GM21529 (cell line): Measurements from ENCODE around the gene MCHR1.

Experiments used
- ATAC-seq: cut with Tn5 transposase; IDR thresholded peaks from one replicate; pipeline ENCODE4 v1.9.1; 2021; ENCODE audit not compliant: unreplicated experiment

Gene MCHR1

GRCh38 chr22:40723396-40723933 lies 44.2 kb downstream of the MCHR1 start:
- no peak for ATAC-seq

GRCh38 chr22:40726514-40726913 lies 47.2 kb downstream of the MCHR1 start:
- no peak for ATAC-seq

GRCh38 chr22:40727070-40727963 lies 48.0 kb downstream of the MCHR1 start:
- ATAC-seq = no peak

- no peak for ATAC-seq
Measured at GRCh38 chr22:40727964-40728615, 48.8 kb downstream of the MCHR1 start.

- ATAC-seq = no peak
Measured at GRCh38 chr22:40728731-40729189, 49.5 kb downstream of the MCHR1 start.

GRCh38 chr22:40729284-40729683 lies 50.0 kb downstream of the MCHR1 start:
- ATAC-seq = no peak
